ENCODE measurements around the gene FAM124B.

DNA sequence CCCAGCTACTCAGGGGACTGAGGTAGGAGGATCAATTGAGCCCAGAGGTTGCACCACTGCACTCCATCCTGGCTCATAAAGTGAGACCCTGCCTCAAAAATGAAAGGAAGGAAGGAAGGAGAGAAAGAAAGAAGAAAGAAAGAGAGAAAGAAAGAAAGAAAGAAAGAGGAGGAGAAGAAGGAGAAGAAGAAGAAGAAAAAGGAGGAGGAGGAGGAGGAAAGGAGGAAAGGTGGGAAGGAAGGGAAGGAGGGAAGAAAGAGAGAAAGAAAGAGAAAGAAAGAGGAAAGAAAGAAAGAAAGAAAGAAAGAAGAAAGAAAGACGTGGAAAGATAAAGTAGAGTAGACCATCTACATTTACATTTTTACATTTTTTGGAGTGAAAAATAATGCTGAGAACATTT is 39.8 kb downstream of the FAM124B start:
- TF ChIP-seq, protein P1, sequence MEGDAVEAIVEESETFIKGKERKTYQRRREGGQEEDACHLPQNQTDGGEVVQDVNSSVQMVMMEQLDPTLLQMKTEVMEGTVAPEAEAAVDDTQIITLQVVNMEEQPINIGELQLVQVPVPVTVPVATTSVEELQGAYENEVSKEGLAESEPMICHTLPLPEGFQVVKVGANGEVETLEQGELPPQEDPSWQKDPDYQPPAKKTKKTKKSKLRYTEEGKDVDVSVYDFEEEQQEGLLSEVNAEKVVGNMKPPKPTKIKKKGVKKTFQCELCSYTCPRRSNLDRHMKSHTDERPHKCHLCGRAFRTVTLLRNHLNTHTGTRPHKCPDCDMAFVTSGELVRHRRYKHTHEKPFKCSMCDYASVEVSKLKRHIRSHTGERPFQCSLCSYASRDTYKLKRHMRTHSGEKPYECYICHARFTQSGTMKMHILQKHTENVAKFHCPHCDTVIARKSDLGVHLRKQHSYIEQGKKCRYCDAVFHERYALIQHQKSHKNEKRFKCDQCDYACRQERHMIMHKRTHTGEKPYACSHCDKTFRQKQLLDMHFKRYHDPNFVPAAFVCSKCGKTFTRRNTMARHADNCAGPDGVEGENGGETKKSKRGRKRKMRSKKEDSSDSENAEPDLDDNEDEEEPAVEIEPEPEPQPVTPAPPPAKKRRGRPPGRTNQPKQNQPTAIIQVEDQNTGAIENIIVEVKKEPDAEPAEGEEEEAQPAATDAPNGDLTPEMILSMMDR (IDR thresholded peaks at IDR 0.05; ENCODE audit: low read depth, low read length) = no peak
- TF ChIP-seq POLR2A (IDR thresholded peaks at IDR 0.05; ENCODE audit: extremely low read depth, insufficient read length) = no peak
